NCI-H2196 treated with DMSO at 0.1 percent for 48 hours (cell line): Measurements from ENCODE around the gene TIMM44.

ENCODE experiments used
- DNase-seq: peaks from one replicate; lab custom pipeline; 2025; ENCODE audit not compliant: unreplicated experiment; lab: John Stamatoyannopoulos, UW

The TIMM44 gene

DNA sequence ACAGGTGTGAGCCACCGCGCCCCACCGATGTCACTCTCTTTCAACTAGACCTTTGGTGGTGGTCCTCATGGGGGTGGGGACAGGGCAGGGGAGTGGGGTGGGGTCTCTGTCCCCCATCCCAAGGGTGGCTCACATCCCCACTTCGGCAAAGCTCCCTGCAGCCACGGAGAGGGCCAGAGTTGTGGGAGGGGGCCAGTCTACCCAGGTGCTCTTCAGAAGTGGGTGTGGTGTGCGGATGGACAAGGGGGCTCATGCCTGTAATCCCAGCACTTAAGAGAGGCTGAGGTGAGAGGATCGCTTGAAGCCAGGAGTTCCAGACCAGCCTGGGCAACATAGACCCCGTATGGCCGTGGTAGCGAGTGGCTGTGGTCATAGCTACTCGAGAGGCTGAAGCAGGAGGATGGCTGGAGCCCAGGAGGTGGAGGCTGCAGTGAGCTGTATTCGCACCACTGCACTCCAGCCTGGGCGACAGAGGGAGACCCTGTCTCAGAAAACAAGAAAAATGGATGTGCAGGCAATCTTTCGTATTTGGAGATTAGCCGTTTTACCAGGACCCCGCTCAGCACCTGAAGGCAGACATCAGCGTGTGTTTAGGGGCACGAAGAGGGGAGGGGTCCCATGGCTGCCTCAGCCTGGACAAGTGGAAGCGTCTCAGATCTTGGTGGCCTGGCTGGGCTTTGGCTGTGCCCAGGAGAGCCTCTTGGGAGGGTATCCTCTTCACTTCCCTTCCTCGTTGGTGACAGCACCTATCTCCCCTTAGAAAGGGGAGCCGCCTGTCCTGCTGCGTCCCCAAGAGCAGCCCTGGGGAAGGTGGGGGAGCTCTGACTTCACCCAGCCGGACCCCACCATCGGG lies 28.0 kb downstream of the TIMM44 start:
- DNase-seq = no peak

DNA sequence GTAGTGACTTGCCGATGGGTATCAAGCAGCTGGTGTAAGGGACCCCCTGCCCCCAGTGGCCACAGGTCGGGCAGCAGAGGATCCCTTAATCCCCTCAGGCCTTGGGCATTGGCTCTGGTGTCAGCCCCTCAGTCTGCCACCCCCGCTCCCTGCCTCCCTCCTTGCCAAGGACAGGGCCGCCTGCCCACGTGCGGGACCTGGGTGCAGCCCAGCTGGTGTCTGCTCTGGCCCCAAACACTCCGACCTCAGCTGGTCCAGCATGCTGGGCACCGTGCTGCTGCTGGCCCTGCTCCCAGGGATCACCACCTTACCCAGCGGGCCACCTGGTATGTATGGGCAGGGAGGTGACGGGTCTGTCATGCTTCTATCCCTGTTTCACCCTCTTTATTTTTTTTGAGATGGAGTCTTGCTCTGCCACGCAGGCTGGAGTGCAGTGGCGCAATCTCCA lies 28.8 kb downstream of the TIMM44 start, which contains the start of gene TGFBR3L:
TSS of gene TGFBR3L (plus strand) at position 233 of the 448 bp plus-strand sequence.
- DNase-seq = no peak

DNA sequence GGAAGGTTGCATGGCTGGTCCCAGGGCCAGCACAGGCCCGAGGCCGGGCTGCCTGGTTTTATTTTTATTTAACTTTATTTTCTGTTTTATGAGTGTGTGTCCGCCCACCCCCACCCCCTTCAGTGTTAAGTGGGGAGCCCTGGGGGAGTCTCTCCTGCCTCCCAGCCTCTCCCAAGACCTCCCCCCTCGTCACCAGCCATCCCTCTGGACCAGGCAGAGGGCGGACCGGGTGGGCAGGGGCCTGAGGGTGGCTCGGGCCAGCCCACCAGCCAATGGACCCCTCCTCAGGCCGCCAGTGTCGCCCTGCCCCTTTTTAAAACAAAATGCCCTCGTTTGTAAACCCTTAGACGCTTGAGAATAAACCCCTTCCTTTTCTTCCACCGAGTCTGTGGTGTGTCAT lies 29.4 kb downstream of the TIMM44 start:
- no peak for DNase-seq

DNA sequence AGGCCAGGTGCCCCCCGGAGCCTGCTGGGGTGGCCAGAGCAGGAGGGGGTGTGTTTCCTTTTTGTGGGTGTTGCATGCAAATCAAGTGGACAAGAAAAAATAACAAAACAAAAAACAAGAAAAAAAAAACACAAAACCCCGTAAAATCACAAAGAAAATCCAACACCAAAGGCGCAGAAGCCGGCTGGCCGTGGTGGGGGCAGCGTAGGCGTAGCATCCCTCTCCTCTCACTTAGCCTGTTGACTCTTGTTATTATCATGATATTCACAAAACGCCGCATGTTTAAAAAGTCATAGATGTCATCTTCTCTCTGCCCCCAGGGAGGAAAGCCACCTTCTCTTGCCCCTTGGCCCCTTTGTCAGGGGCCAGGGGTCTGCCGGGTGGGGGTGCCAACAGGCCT lies 29.8 kb downstream of the TIMM44 start:
- DNase-seq = no peak

DNA sequence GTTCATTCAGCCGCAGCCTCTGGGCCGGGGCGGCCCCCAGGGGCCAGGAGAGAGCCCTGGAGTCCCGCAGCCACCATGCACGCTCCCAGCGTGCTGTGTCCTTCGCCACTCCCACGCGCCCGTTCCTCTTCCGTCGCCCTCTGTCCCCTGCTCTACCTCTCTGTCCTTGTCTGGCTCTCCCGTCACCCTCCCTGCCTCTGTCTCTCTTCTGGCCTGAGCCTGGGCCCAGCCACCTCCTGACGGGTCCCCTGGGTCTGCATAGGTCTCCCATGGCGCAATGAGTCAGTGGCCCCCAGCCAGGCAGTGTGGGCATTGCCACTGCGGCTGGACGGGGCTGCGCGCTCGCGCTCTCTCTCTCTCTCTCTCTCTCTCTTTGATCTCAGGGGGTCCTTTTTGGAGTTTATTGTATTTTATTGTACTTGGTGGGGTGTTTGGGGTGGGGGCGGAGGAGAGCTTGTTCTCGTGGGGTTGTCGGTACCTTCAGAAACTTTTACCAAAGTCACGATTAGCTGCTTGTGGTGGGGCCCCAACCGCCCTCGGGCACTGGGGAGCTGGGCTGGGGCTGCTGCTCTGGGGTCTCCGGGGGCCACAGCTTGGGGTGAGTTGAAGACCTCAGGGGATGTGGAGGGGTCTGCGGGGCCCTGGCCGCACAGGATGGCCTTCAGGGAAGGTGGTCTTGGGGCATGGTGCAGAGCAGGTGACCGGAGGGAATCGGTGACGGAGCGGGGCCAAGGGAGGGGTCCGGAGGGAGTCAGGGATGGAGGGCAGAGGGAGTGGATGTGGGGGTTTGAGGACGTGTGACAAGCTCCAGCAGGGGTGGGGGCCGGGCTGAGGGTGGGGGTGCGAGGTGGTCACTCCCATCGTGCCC lies 30.5 kb downstream of the TIMM44 start:
- no peak for DNase-seq

DNA sequence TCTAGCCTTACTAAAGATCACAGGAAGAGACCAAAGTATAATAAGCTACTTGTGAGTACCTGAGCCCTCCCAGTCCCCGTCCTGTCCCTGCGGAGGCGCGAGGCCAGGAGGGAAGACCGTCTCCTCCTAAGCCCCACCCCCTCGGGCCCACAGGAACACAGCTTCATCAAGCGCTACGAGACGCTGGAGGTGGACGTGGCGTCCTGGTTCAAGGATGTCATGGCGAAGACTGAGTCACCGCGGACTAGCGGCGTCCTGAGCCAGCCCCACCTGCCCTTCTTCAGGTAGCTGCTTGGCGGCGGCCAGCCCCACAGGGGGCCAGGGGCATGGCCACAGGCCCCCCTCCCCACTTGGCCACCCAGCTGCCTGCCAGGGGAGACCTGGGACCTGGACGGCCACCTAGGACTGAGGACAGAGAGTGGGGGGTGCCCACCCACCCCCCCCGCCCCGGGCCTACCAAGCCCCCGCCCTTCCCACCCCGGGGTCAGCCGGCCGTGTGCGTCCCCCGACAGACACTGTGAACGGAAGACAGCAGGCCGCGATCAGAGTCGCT lies 31.2 kb downstream of the TIMM44 start:
- DNase-seq = no peak

DNA sequence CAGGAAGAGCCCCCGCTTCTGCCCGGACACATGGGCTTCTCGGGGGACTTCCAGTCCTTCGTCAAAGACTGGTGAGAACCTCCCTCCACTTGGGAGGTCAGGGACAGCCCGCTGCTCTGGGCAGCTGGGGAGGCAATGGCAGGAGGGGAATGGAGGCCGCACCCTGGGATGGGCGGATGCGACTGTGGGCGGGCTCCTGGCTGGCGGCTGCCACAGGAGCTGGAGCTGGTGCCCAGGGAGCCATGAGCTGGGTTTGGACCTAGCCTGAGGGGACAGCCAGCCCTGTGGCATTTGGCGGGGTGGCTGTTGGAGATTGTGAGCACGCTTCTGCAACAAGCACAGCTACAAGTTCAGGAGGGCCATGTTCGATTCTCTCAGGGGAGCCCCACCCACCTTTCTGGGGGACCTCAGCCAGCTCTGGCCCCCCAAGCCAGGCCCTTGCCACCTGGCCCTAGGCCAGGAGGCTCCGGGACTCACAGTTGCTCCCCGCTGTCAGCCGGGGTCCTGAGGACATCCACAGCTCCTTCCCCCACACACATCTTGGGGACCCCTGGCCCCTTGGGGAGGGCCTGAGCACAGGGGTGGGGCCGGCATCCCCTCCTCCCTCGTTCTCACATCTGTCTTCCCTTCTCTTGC lies 31.8 kb downstream of the TIMM44 start:
- no peak for DNase-seq

DNA sequence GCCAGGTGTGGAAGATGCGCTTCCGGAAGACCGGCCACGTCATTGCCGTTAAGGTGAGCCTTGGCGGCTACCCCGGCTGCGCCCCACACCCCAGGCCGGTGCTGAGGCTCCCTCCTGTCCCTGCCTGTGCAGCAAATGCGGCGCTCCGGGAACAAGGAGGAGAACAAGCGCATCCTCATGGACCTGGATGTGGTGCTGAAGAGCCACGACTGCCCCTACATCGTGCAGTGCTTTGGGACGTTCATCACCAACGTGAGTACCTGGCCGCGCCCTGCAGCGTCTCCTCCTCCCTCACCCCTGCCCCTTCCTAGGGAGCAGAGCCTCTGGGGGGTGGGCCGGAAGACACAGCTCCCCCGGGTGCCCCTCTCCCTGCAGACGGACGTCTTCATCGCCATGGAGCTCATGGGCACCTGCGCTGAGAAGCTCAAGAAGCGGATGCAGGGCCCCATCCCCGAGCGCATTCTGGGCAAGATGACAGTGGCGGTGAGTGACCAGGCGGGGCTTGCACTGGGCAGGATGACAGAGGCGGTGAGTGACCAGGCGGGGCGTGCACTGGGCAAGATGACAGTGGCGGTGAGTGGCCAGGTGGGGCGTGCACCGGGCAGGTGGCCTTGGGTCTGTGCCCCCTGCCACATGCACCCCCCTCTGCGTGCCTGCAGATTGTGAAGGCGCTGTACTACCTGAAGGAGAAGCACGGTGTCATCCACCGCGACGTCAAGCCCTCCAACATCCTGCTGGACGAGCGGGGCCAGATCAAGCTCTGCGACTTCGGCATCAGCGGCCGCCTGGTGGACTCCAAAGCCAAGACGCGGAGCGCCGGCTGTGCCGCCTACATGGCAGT lies 32.9 kb downstream of the TIMM44 start:
- DNase-seq = no peak

DNA sequence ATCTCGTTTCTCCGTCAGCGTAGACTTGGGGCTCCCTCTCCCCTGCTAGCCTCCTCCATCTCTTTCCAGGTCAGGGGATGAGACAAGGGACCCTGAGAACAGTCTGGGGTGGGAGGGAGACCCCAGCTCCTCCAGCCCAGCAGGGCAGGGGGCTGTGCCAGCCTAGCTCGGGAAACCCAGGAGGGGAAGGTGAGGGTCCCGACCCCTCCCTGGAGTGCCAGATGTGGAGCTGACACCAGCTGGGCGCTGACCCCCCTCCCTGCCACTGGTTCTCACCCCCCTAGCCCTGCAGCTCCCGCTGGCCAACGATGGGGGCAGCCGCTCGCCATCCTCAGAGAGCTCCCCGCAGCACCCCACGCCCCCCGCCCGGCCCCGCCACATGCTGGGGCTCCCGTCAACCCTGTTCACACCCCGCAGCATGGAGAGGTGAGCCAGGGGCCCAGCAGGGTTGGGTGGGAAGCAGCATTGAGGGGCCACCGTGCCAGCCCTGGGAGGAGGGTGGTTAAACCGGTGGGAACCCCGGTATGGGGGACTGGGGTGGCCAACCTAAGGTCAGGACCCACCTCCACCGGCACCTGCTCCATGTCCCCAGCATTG lies 33.9 kb downstream of the TIMM44 start:
- no peak for DNase-seq

DNA sequence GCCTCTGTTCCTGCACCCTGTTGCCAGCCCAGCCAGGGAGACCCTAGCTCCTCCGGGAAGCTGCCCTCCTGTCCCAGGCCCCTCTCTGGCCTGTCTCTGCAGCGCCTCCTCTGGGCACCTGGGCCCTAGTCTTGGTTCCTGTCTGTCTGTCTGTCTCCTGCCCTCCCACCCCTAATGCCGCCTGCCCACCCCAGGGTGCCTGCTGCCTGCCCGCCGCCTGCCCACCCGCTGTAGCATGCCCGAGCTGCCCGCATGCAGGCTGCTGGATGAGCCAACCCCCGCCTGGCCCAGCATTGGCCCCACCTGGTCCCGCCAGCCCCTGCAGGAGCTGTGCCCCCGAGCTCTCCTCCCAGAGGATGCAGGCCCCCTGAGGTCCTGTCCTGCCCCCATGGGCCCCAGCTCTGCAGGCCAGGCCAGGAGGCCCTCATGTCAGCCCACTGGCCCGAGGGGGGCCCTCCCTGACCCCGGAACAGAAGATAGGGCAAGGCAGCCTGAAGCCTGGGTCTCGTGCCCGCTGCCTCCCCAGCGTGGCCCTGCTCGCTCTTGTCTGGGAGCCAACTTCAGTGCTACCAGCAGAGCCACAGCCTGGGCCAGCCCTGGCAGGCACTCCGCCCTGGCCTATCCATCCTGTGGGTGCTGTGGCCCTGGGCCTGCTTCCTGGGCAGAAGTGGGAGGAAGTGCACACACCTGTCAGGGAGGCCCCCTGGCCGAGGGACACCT lies 34.6 kb downstream of the TIMM44 start:
- no peak for DNase-seq

DNA sequence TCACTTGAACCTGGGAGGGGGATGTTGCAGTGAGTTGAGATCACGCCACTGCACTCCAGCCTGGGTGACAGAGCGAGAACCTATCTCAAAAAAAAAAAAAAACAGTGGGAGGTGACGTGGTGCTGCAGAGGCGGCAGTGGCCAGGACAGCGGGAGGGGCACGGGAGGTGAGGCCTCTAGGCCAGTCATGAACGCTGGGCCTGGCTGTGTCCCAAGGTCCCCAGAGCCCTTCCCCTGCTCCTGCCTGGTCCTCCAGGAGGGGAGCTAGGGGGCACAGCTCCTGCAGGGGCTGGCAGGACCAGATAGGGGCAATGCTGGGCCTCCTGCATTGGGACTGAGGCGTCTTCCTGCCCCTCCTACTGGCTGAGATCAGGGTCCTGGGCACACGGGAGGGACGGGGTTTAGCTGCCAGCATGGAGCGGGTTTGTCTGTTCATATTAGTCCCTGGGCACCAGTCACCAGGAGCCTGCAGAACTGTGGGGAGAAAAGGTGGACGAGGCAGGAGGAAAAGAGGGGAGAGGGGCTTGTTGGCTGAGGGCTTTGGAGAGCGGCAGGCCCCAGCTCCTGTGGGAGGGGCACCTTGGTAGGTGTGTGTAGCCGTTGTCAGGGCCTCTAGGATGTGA lies 35.3 kb downstream of the TIMM44 start:
- DNase-seq = no peak

DNA sequence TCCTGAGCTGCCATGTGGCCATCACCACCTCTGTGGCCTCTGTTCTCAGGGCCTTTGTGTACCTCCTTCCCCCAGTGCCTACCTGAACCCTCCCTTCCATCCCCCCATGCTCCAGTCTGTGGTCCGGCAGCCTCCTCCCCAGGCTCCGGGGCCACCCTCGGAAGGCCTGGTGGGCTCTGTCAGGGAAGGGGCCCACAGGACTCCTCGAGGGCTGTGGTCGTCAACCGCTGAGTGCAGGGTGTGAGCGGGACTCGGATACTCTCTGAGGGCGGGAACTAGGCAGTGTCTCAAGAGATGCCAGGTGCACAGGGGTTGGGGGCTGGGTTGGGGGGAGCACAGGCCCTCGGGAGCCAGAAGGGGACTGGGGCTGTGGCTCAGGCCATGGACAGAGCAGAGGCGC lies 35.9 kb downstream of the TIMM44 start:
- DNase-seq = no peak

DNA sequence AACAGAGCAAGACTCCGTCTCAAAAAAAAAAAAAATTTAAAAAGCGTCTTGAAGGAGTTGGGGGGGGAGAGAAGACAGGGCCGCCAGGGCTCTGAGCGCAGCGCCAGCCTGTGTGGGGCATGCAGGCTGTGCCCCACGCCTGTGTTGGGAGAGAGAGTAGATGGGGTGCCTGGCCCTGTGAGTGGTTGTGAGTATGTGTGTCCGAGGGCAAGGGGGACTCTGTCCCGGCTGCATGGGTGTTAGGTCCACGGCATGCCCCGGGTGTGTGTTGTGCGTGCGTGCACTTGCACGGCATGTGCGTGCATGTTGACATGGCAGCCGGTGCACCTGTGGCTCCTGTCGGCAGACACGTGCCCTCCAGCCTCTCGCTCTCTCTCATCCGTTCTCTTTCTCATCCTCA lies 36.3 kb downstream of the TIMM44 start:
- DNase-seq = no peak

DNA sequence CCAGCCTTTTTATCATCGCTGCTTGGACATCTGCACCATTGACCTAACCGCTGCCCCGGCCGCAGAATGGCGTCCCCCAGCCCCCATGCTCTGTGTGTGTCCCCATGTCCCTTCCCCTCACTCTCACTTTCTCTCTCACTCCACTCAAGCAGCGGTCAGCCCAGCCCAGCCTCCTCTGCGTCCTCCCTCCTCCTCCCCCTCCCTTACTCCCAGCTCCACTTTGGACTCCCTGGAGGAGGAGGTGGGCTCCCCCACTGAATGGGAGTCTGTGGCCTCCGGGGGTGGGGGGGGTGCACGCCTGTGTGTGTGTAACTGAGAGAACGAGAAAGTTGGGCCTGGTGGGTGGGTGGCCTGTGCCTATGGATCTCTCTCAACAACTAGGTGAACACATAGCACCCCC lies 37.6 kb downstream of the TIMM44 start:
- DNase-seq = no peak

DNA sequence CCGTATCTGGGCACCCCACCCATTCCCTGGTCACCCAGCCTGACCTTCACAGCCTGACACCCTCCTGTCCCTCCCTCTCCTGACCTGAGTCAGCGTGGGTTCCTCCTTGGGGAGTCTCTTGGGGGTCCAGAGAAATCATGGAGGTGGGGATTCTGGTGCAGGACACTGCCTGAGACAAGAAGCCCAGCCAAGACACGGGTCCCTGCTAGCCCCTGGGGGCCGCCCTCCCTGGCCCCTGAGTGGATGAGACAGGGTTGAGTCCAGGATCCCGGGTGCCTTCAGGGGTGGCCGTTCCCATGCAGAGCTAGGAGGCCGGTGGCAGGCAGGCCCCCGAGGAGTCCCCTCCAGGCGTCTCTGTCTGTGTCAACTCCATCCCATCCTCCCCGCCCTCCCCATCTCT lies 38.2 kb downstream of the TIMM44 start:
- DNase-seq = no peak

DNA sequence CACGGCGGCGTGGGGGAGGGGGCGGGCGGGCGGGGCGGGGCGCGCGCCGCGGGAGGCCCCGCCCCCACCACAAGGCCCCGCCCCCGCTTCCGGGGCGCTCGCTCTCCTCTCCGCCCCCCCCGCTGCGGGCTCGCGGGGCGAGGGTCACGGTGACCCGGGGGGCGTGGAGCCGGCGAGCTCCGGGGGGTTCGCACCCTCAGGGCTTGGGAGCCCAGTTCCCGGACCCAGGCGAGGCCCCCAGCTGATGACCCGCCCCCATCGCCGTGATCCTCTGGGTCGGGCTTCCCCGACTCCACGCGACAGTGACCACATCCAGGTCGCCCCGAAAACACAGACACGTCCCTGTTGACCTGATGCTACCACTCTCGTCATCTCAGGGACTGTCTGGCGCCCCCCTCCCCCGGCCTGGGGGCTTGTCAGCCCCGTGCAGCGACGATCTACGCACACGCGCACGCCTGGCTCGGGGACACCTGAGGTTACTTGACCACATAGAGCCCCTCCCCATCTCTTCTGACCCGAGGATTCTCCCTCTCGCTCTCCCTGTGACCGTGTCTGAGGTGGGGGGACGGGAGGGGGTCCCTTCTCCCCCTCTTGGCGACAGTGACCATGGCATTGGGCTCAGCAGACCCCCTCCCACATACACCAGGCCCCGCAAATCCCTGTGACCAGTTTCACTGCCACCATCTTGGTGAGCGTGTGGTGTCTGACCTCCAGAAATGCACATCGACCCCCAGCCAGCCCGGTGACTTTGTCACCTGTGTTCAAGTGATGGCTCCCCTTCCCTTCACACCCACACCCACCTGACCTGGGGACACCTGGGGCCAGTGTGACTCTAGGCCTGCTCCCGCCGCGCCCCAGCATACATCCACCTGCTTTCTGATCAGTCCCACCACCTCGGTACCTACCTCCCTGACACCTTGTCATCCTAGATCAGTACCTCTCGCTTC lies 39.1 kb downstream of the TIMM44 start:
- no peak for DNase-seq

DNA sequence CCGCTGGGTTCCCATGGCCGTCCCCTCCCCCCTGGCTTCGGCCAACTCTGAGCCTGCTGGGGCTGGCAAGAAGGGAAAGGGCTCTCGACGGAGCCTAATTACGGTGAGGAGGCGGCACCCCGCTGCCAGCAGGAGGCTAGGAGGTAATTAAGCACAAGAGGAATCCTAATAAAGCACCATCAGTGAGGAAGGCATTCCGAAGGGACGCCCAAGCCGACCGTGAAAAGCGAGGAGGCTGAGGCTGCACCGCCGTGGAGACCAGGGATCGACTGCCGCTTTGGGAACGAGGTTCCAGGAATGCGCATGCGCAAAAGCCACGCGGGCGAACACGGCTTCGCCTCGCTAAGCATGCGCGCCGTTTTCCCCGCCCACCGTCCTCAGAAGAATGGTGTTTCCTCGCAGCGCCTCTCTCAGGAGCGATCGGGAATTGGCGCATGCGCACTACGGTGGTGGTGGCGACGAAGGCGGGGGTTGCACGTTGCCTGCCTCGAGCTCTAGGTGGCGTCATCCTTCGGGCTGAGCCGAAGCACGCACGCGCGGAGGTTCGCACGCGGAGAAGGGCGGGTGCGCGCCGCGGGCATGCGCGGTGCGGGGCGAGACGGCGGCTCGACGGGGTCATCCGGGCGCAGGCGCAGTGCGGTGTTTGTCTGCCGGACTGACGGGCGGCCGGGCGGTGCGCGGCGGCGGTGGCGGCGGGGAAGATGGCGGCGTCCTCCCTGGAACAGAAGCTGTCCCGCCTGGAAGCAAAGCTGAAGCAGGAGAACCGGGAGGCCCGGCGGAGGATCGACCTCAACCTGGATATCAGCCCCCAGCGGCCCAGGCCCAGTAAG lies 40.0 kb downstream of the TIMM44 start, which contains the start of gene MAP2K7:
TSS of gene MAP2K7 (plus strand) at position 634 of the 830 bp plus-strand sequence. CDS start at position 702, 68 bp downstream.
- DNase-seq = peak; percentile 98
